ENCODE results near the gene SHCBP1. TPM values are rescaled to one million over a fixed set of nuclear protein-coding genes. Genes with fewer than 3 reads are reported as not detected.

The SHCBP1 gene
- total and polyA plus RNA-seq, 2 of the 13 experiments (the other 11 are each of a cell fraction or from before 2014, with no cell fraction given): 15.7 to 33.0 TPM

GRCh38 chr16:46632778-46633733 lies 11.9 kb upstream of the SHCBP1 start (continued):
- TF ChIP-seq SYNCRIP (IDR thresholded peaks at IDR 0.05; ENCODE audit: insufficient read depth, low read depth, low read length): no peak
- TF ChIP-seq HHEX (CRISPR knock-in tag; IDR thresholded peaks at IDR 0.05): no peak
- peak; percentile 58 for TF ChIP-seq ARID5B (CRISPR knock-in tag; IDR thresholded peaks at IDR 0.05)
- TF ChIP-seq SRY (CRISPR knock-in tag; IDR thresholded peaks at IDR 0.05): no peak
- TF ChIP-seq, protein P1, sequence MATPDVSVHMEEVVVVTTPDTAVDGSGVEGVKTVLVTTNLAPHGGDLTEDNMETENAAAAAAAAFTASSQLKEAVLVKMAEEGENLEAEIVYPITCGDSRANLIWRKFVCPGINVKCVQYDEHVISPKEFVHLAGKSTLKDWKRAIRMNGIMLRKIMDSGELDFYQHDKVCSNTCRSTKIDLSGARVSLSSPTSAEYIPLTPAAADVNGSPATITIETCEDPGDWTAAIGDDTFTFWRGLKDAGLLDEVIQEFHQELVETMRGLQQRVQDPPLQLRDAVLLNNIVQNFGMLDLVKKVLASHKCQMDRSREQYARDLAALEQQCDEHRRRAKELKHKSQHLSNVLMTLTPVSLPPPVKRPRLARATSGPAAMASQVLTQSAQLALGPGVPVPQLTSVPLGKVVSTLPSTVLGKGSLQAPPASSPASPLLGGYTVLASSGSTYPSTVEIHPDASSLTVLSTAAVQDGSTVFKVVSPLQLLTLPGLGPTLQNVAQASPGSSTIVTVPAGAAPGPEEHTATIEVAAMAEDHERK (CRISPR knock-in tag; IDR thresholded peaks at IDR 0.05; ENCODE audit: low read depth): no peak
- no peak for TF ChIP-seq ZNF564 (CRISPR knock-in tag; IDR thresholded peaks at IDR 0.05)
- TF ChIP-seq, protein P2, sequence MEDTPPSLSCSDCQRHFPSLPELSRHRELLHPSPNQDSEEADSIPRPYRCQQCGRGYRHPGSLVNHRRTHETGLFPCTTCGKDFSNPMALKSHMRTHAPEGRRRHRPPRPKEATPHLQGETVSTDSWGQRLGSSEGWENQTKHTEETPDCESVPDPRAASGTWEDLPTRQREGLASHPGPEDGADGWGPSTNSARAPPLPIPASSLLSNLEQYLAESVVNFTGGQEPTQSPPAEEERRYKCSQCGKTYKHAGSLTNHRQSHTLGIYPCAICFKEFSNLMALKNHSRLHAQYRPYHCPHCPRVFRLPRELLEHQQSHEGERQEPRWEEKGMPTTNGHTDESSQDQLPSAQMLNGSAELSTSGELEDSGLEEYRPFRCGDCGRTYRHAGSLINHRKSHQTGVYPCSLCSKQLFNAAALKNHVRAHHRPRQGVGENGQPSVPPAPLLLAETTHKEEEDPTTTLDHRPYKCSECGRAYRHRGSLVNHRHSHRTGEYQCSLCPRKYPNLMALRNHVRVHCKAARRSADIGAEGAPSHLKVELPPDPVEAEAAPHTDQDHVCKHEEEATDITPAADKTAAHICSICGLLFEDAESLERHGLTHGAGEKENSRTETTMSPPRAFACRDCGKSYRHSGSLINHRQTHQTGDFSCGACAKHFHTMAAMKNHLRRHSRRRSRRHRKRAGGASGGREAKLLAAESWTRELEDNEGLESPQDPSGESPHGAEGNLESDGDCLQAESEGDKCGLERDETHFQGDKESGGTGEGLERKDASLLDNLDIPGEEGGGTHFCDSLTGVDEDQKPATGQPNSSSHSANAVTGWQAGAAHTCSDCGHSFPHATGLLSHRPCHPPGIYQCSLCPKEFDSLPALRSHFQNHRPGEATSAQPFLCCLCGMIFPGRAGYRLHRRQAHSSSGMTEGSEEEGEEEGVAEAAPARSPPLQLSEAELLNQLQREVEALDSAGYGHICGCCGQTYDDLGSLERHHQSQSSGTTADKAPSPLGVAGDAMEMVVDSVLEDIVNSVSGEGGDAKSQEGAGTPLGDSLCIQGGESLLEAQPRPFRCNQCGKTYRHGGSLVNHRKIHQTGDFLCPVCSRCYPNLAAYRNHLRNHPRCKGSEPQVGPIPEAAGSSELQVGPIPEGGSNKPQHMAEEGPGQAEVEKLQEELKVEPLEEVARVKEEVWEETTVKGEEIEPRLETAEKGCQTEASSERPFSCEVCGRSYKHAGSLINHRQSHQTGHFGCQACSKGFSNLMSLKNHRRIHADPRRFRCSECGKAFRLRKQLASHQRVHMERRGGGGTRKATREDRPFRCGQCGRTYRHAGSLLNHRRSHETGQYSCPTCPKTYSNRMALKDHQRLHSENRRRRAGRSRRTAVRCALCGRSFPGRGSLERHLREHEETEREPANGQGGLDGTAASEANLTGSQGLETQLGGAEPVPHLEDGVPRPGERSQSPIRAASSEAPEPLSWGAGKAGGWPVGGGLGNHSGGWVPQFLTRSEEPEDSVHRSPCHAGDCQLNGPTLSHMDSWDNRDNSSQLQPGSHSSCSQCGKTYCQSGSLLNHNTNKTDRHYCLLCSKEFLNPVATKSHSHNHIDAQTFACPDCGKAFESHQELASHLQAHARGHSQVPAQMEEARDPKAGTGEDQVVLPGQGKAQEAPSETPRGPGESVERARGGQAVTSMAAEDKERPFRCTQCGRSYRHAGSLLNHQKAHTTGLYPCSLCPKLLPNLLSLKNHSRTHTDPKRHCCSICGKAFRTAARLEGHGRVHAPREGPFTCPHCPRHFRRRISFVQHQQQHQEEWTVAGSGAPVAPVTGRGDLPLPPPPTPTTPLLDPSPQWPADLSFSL (CRISPR knock-in tag; IDR thresholded peaks at IDR 0.05): no peak
- no peak for TF ChIP-seq ZSCAN12 (CRISPR knock-in tag; IDR thresholded peaks at IDR 0.05)
- TF ChIP-seq SMC3 (IDR thresholded peaks at IDR 0.05; ENCODE audit: low read length): no peak
- no peak for TF ChIP-seq ZNF282 (IDR thresholded peaks at IDR 0.05; ENCODE audit: partially characterized antibody)
- peak; percentile 90 for TF ChIP-seq SAP130 (CRISPR knock-in tag; IDR thresholded peaks at IDR 0.05; ENCODE audit: low read depth)
- peak; percentile 52; the same call in 1 of the 2 replicates for TF ChIP-seq TBX2 (CRISPR knock-in tag; IDR thresholded peaks at IDR 0.05; ENCODE audit: borderline replicate concordance)
- no peak for TF ChIP-seq ZNF326 (CRISPR knock-in tag; IDR thresholded peaks at IDR 0.05; ENCODE audit: borderline replicate concordance)
- TF ChIP-seq TRIM24 (CRISPR knock-in tag; IDR thresholded peaks at IDR 0.05): no peak
- no peak for TF ChIP-seq ZNF18 (CRISPR knock-in tag; IDR thresholded peaks at IDR 0.05; ENCODE audit: insufficient replicate concordance)

Measured in HepG2 (cell line).